HepG2 (cell line): ENCODE measurements around the gene SUCLA2. TPM values are rescaled to one million over a fixed set of nuclear protein-coding genes. Genes with fewer than 3 reads are reported as not detected.

Source experiments
- ARNT ChIP-seq: fragments of 450-650 bp; IDR thresholded peaks from 2 replicates; pipeline ENCODE4 v1.6.1; 2017
- ETV5 ChIP-seq: IDR thresholded peaks from 2 replicates; pipeline ENCODE4 v1.6.1; 2018; ENCODE audit warnings: missing biosample characterization, missing genetic modification reagents, inconsistent platforms, borderline replicate concordance
- HDAC6 ChIP-seq: fragments of 200-600 bp; sonication (generic); IDR thresholded peaks from 2 replicates; pipeline ENCODE4 v1.7.0; 2017; ENCODE audit warnings: mild to moderate bottlenecking, antibody characterized with exemption, low read length, low read depth
- MNT ChIP-seq: fragments of 450-650 bp; IDR thresholded peaks from 2 replicates; pipeline ENCODE4 v1.6.1; 2016
- NFYC ChIP-seq: IDR thresholded peaks from 2 replicates; pipeline ENCODE4 v1.6.1; 2016; ENCODE audit warnings: missing genetic modification reagents, missing compliant biosample characterization
- RARA ChIP-seq: IDR thresholded peaks from 2 replicates; pipeline ENCODE4 v1.6.1; 2016; ENCODE audit warnings: missing genetic modification reagents, missing compliant biosample characterization
- REPIN1 ChIP-seq: sonication (generic); formaldehyde crosslinking; IDR thresholded peaks from 2 replicates; pipeline ENCODE4 v1.8.0; 2022; ENCODE audit warnings: missing genetic modification reagents, low read depth, mild to moderate bottlenecking, borderline replicate concordance
- RERE ChIP-seq: IDR thresholded peaks from 2 replicates; pipeline ENCODE4 v1.6.1; 2016; ENCODE audit warnings: low read depth, missing genetic modification reagents, missing compliant biosample characterization
- ZNF362 ChIP-seq: sonication (generic); formaldehyde crosslinking; IDR thresholded peaks from 2 replicates; pipeline ENCODE4 v1.4.0; 2020; ENCODE audit warnings: missing genetic modification reagents, mild to moderate bottlenecking, borderline replicate concordance
- ZNF407 ChIP-seq: sonication (generic); formaldehyde crosslinking; IDR thresholded peaks from one replicate; pipeline ENCODE4 v1.5.1; 2020; ENCODE audit warnings: mild to moderate bottlenecking, missing genetic modification reagents; ENCODE audit errors: not compliant biosample characterization
- ZNF543 ChIP-seq: sonication (generic); formaldehyde crosslinking; IDR thresholded peaks from 2 replicates; pipeline ENCODE4 v1.4.0; 2020; ENCODE audit warnings: mild to moderate bottlenecking, missing genetic modification reagents
- ZNF878 ChIP-seq: sonication (generic); formaldehyde crosslinking; IDR thresholded peaks from 2 replicates; pipeline ENCODE4 v1.8.1; 2023; ENCODE audit warnings: mild to moderate bottlenecking, missing genetic modification reagents, moderate library complexity
- polyA plus RNA-seq, 8 experiments: library from polyadenylated mRNA; depleted of rRNA in 3 of 8; stranded (reverse) in 7 of 8; unstranded in 1 of 8; fragments of >200 nt; fragmentation: Illumina TruSeq in 4 of 8; extraction: Trizol in 4 of 8; gene quantifications; 2 replicates each; pipeline versions ENCODE4 v1.2.1 to v1.2.3, GENCODE V29; 2011 to 2016; ENCODE audit warnings: low read depth in 4 of 8, missing spikeins in 1 of 8, mixed read lengths in 1 of 8; ENCODE audit not compliant: insufficient read depth in 1 of 8
- total RNA-seq, 5 experiments: library from RNA; depleted of rRNA; stranded (reverse); fragments of >200 nt; fragmentation: Illumina TruSeq; extraction: Trizol; gene quantifications; 2 replicates each; pipeline ENCODE4 v1.2.3, GENCODE V29; 2016; ENCODE audit warnings: low read depth in 1 of 5

The SUCLA2 gene
- total and polyA plus RNA-seq, 2 of the 13 experiments (the other 11 are each of a cell fraction or from before 2014, with no cell fraction given): 28.4 to 77.1 TPM

- TF ChIP-seq ZNF543 (CRISPR knock-in tag) (peak; percentile 98), NFYC (CRISPR knock-in tag) (peak; percentile 89), ARNT (no peak), REPIN1 (CRISPR knock-in tag) (peak; percentile 92), RARA (peak; percentile 59), HDAC6 (no peak), MNT (peak; percentile 56), RERE (CRISPR knock-in tag) (no peak), ZNF407 (CRISPR knock-in tag) (peak; percentile 98), ZNF362 (CRISPR knock-in tag) (peak; percentile 72; the same call in 1 of the 2 replicates), ZNF878 (CRISPR knock-in tag) (peak; percentile 95), ETV5 (CRISPR knock-in tag) (peak; percentile 73)
These were observed 36.5 kb upstream of the SUCLA2 start, which contains the start of gene NUDT15 (continued) for GRCh38 chr13:48037346-48038173.
